Measurements from ENCODE around the gene MKRN2.
"Not testable (repeated sequence)": the region's sequence is repeated elsewhere in the genome, so short reads cannot be mapped to it uniquely, and the experiment has no call there.

MKRN2 gene

GRCh38 chr3:12630292-12630691 lies 73.4 kb downstream of the MKRN2 start:
- no peak for TF ChIP-seq JUND (IDR thresholded peaks at IDR 0.05; ENCODE audit: low read depth)
- no peak for DNase-seq (ENCODE audit: low read depth in 1 of 2, low spot score in 1 of 2)
- in situ Hi-C loops (cut with HindIII; ENCODE audit: low pct_unique_long_range_greater_than_20kb, low sequenced_read_pairs), result no loop called here

GRCh38 chr3:12630843-12631242 lies 74.0 kb downstream of the MKRN2 start:
- in situ Hi-C loops (cut with HindIII; ENCODE audit: low pct_unique_long_range_greater_than_20kb, low sequenced_read_pairs); DNase-seq (ENCODE audit: low read depth in 1 of 2, low spot score in 1 of 2): not testable (repeated sequence)

- TF ChIP-seq JUND (IDR thresholded peaks at IDR 0.05; ENCODE audit: low read depth), result no peak
- no peak for DNase-seq (ENCODE audit: low read depth in 1 of 2, low spot score in 1 of 2)
- in situ Hi-C loops (cut with HindIII; ENCODE audit: low pct_unique_long_range_greater_than_20kb, low sequenced_read_pairs), result no loop called here
These were observed 75.6 kb downstream of the MKRN2 start for GRCh38 chr3:12632523-12632922.

- DNase-seq (ENCODE audit: low read depth in 1 of 2, low spot score in 1 of 2), result no peak
- no peak for TF ChIP-seq JUND (IDR thresholded peaks at IDR 0.05; ENCODE audit: low read depth)
- in situ Hi-C loops (cut with HindIII; ENCODE audit: low pct_unique_long_range_greater_than_20kb, low sequenced_read_pairs), result no loop called here
These were observed 76.2 kb downstream of the MKRN2 start for GRCh38 chr3:12633108-12633507.

Measured in T47D (cell line).